GM12878 (cell line): ENCODE measurements around the gene HCFC1. TPM values are rescaled to one million over a fixed set of nuclear protein-coding genes. Genes with fewer than 3 reads are reported as not detected.

Experiments used
- IKZF1 ChIP-seq: fragments of 450-650 bp; conservative IDR thresholded peaks from 2 replicates; pipeline ENCODE4 v1.6.1; 2017; ENCODE audit warnings: antibody characterized with exemption, mild to moderate bottlenecking
- MXI1 ChIP-seq: fragments of 150-350 bp; IDR thresholded peaks from 2 replicates; pipeline ENCODE4 v1.6.1; 2011; ENCODE audit warnings: low read depth, mild to moderate bottlenecking, inconsistent platforms, low read length, improper control_type of control experiment
- NFYA ChIP-seq: IDR thresholded peaks from 2 replicates; pipeline ENCODE4 v1.6.1; 2011; ENCODE audit warnings: low read depth, mild to moderate bottlenecking, low read length, improper control_type of control experiment, borderline replicate concordance
- NR2C2 ChIP-seq: IDR thresholded peaks from 2 replicates; pipeline ENCODE4 v1.6.1; 2011; ENCODE audit warnings: borderline replicate concordance, low read depth; ENCODE audit not compliant: control insufficient read depth, insufficient read length
- RAD51 ChIP-seq: fragments of 450-650 bp; IDR thresholded peaks from 2 replicates; pipeline ENCODE4 v1.6.1; 2016; ENCODE audit warnings: moderate library complexity, mild to moderate bottlenecking, inconsistent platforms
- RUNX3 ChIP-seq: IDR thresholded peaks from 2 replicates; pipeline ENCODE4 v1.6.1; 2012; ENCODE audit warnings: low read length, inconsistent platforms
- SMAD1 ChIP-seq: fragments of 450-650 bp; IDR thresholded peaks from 2 replicates; pipeline ENCODE4 v1.6.1; 2018; ENCODE audit warnings: mild to moderate bottlenecking, low read depth; ENCODE audit not compliant: partially characterized antibody
- SRF ChIP-seq, 2 experiments: IDR thresholded peaks; 2 replicates each; pipeline ENCODE4 v1.6.1; 2011; ENCODE audit warnings: low read depth in 2 of 2, low read length in 2 of 2, mild to moderate bottlenecking in 1 of 2, moderate library complexity in 1 of 2
- TCF7 ChIP-seq: IDR thresholded peaks from 2 replicates; pipeline ENCODE4 v1.6.1; 2014; ENCODE audit warnings: antibody characterized with exemption, borderline replicate concordance
- ZNF384 ChIP-seq: IDR thresholded peaks from 2 replicates; pipeline ENCODE4 v1.6.1; 2012; ENCODE audit warnings: low read depth, mild to moderate bottlenecking, low read length, improper control_type of control experiment, borderline replicate concordance
- ZNF622 ChIP-seq: fragments of 450-650 bp; IDR thresholded peaks from 2 replicates; pipeline ENCODE4 v1.6.1; 2017; ENCODE audit warnings: mild to moderate bottlenecking, inconsistent platforms
- polyA plus RNA-seq, 11 experiments: library from polyadenylated mRNA; depleted of rRNA in 4 of 11; unstranded in 6 of 11; stranded (reverse) in 5 of 11; fragments of >200 nt; fragmentation: Nextera tagmentation in 4 of 11; fragmentation: Illumina TruSeq in 1 of 11; extraction: Ambion mirVana in 4 of 11; extraction: Trizol in 1 of 11; gene quantifications; 1 replicate in 1 of 11; 2 replicates in 10 of 11; pipeline versions ENCODE4 v1.2.1 to v1.2.3, GENCODE V29; 2011 to 2016; ENCODE audit warnings: inconsistent platforms in 2 of 11, missing spikeins in 2 of 11, low read depth in 1 of 11
- total RNA-seq, 4 experiments: library from RNA; depleted of rRNA in 3 of 4; stranded (reverse); fragments of >200 nt in 3 of 4; fragmentation: Illumina TruSeq in 1 of 4; extraction: Trizol in 1 of 4; gene quantifications; 2 replicates each; pipeline versions ENCODE4 v1.2.1 to v1.2.3, GENCODE V29; 2013 to 2021
- TF ChIP-seq, protein P1 (sequence below): IDR thresholded peaks from 2 replicates; pipeline ENCODE4 v1.6.1; 2012; ENCODE audit warnings: improper control_type of control experiment, low read depth, low read length; ENCODE audit not compliant: insufficient replicate concordance
- TF ChIP-seq, protein P2 (sequence below): fragments of 450-650 bp; formaldehyde crosslinking; IDR thresholded peaks from 2 replicates; pipeline ENCODE4 v1.4.0; 2022; ENCODE audit warnings: mild to moderate bottlenecking, moderate library complexity
- TF ChIP-seq, protein P3 (sequence below): fragments of 450-650 bp; IDR thresholded peaks from 2 replicates; pipeline ENCODE4 v1.6.1; 2016; ENCODE audit warnings: mild to moderate bottlenecking
- TF ChIP-seq, protein P4 (sequence below): fragments of 450-650 bp; IDR thresholded peaks from 2 replicates; pipeline ENCODE4 v1.6.1; 2016; ENCODE audit warnings: mild to moderate bottlenecking, moderate library complexity, borderline replicate concordance

The HCFC1 gene
- total and polyA plus RNA-seq, 10 of the 15 experiments (the other 5 are each of a cell fraction or from before 2014, with no cell fraction given) = 3.9 to 92.7 (median 23.5) TPM

DNA sequence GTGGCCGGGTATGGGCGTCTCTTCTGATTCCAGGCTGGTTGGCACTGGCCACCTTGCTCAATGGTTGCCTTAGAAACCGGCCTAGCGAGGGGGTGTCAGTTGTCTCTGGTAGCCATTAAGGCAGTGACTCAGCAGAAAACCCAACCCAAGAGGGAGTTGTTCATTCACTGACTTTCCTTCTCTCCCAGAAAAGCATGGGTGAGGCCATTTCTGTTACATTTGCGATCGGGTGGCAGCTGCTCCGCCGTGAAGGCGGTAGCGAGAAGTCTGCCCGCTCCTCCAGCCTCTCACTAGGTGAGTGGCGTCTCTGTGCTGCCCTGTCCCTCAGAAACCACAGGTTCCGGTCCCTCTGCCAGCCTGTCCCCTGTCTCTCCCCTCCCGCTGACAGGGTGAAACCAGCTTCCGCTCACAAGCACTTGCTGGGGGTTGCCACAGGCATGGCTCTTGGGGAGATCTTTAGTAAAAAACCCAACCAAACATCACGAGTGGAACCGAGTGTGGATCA, 30.6 kb upstream of the HCFC1 start (continued):
- TF ChIP-seq, protein P1, sequence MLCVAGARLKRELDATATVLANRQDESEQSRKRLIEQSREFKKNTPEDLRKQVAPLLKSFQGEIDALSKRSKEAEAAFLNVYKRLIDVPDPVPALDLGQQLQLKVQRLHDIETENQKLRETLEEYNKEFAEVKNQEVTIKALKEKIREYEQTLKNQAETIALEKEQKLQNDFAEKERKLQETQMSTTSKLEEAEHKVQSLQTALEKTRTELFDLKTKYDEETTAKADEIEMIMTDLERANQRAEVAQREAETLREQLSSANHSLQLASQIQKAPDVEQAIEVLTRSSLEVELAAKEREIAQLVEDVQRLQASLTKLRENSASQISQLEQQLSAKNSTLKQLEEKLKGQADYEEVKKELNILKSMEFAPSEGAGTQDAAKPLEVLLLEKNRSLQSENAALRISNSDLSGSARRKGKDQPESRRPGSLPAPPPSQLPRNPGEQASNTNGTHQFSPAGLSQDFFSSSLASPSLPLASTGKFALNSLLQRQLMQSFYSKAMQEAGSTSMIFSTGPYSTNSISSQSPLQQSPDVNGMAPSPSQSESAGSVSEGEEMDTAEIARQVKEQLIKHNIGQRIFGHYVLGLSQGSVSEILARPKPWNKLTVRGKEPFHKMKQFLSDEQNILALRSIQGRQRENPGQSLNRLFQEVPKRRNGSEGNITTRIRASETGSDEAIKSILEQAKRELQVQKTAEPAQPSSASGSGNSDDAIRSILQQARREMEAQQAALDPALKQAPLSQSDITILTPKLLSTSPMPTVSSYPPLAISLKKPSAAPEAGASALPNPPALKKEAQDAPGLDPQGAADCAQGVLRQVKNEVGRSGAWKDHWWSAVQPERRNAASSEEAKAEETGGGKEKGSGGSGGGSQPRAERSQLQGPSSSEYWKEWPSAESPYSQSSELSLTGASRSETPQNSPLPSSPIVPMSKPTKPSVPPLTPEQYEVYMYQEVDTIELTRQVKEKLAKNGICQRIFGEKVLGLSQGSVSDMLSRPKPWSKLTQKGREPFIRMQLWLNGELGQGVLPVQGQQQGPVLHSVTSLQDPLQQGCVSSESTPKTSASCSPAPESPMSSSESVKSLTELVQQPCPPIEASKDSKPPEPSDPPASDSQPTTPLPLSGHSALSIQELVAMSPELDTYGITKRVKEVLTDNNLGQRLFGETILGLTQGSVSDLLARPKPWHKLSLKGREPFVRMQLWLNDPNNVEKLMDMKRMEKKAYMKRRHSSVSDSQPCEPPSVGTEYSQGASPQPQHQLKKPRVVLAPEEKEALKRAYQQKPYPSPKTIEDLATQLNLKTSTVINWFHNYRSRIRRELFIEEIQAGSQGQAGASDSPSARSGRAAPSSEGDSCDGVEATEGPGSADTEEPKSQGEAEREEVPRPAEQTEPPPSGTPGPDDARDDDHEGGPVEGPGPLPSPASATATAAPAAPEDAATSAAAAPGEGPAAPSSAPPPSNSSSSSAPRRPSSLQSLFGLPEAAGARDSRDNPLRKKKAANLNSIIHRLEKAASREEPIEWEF = no peak
- TF ChIP-seq NR2C2 (no peak), RUNX3 (peak; percentile 68), ZNF622 (no peak), MXI1 (no peak), SRF (IDR thresholded peaks at IDR 0.05; ENCODE audit: low read depth in 2 of 2, low read length in 2 of 2) (no peak), NFYA (no peak), SMAD1 (no peak), ZNF384 (no peak), IKZF1 (peak; percentile 35; the same call in 1 of the 2 replicates), TCF7 (no peak), RAD51 (no peak)
- TF ChIP-seq, protein P2, sequence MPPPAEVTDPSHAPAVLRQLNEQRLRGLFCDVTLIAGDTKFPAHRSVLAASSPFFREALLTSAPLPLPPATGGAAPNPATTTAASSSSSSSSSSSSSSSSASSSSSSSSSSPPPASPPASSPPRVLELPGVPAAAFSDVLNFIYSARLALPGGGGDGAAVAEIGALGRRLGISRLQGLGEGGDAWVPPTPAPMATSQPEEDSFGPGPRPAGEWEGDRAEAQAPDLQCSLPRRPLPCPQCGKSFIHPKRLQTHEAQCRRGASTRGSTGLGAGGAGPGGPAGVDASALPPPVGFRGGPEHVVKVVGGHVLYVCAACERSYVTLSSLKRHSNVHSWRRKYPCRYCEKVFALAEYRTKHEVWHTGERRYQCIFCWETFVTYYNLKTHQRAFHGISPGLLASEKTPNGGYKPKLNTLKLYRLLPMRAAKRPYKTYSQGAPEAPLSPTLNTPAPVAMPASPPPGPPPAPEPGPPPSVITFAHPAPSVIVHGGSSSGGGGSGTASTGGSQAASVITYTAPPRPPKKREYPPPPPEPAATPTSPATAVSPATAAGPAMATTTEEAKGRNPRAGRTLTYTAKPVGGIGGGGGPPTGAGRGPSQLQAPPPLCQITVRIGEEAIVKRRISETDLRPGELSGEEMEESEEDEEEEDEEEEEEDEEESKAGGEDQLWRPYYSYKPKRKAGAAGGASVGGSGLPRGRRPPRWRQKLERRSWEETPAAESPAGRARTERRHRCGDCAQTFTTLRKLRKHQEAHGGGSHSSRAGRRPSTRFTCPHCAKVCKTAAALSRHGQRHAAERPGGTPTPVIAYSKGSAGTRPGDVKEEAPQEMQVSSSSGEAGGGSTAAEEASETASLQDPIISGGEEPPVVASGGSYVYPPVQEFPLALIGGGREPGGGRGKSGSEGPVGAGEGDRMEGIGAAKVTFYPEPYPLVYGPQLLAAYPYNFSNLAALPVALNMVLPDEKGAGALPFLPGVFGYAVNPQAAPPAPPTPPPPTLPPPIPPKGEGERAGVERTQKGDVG (CRISPR knock-in tag) = no peak
- TF ChIP-seq, protein P3, sequence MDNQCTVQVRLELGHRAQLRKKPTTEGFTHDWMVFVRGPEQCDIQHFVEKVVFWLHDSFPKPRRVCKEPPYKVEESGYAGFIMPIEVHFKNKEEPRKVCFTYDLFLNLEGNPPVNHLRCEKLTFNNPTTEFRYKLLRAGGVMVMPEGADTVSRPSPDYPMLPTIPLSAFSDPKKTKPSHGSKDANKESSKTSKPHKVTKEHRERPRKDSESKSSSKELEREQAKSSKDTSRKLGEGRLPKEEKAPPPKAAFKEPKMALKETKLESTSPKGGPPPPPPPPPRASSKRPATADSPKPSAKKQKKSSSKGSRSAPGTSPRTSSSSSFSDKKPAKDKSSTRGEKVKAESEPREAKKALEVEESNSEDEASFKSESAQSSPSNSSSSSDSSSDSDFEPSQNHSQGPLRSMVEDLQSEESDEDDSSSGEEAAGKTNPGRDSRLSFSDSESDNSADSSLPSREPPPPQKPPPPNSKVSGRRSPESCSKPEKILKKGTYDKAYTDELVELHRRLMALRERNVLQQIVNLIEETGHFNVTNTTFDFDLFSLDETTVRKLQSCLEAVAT = no peak
- TF ChIP-seq, protein P4, sequence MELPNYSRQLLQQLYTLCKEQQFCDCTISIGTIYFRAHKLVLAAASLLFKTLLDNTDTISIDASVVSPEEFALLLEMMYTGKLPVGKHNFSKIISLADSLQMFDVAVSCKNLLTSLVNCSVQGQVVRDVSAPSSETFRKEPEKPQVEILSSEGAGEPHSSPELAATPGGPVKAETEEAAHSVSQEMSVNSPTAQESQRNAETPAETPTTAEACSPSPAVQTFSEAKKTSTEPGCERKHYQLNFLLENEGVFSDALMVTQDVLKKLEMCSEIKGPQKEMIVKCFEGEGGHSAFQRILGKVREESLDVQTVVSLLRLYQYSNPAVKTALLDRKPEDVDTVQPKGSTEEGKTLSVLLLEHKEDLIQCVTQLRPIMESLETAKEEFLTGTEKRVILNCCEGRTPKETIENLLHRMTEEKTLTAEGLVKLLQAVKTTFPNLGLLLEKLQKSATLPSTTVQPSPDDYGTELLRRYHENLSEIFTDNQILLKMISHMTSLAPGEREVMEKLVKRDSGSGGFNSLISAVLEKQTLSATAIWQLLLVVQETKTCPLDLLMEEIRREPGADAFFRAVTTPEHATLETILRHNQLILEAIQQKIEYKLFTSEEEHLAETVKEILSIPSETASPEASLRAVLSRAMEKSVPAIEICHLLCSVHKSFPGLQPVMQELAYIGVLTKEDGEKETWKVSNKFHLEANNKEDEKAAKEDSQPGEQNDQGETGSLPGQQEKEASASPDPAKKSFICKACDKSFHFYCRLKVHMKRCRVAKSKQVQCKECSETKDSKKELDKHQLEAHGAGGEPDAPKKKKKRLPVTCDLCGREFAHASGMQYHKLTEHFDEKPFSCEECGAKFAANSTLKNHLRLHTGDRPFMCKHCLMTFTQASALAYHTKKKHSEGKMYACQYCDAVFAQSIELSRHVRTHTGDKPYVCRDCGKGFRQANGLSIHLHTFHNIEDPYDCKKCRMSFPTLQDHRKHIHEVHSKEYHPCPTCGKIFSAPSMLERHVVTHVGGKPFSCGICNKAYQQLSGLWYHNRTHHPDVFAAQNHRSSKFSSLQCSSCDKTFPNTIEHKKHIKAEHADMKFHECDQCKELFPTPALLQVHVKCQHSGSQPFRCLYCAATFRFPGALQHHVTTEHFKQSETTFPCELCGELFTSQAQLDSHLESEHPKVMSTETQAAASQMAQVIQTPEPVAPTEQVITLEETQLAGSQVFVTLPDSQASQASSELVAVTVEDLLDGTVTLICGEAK = peak; percentile 49; the same call in 1 of the 2 replicates
